Fibroblast of the aortic adventitia (primary cell): ENCODE measurements around the gene LYRM7. TPM values are rescaled to one million over a fixed set of nuclear protein-coding genes. Genes with fewer than 3 reads are reported as not detected.

ENCODE experiments used
- DNase-seq: peaks from one replicate; pipeline ENCODE4 v3.0.0-alpha.2; 2010; ENCODE audit warnings: low read depth
- H3K4me3 ChIP-seq: 2 replicates; pipeline ENCODE4 v1.5.1; 2011; ENCODE audit warnings: low read depth, mild to moderate bottlenecking, control low read depth, low read length, moderate library complexity
- CTCF ChIP-seq: IDR thresholded peaks from 2 replicates; pipeline ENCODE4 v1.5.1; 2011; ENCODE audit warnings: mild to moderate bottlenecking, low read length, control low read depth, inconsistent platforms; ENCODE audit not compliant: insufficient read depth
- total RNA-seq: library from RNA; depleted of rRNA; stranded (reverse); fragments of >200 nt; gene quantifications from 2 replicates; pipeline ENCODE4 v1.2.3, GENCODE V29; 2012; ENCODE audit warnings: low replicate concordance

Gene LYRM7
- total RNA-seq, 1 donor = 12.9 TPM

- H3K4me3 ChIP-seq = no peak overlapping the region
- TF ChIP-seq CTCF = no peak
- DNase-seq = no peak
These were observed 21.9 kb upstream of the LYRM7 start for GRCh38 chr5:131148835-131149234.

GRCh38 chr5:131150408-131150807 is 20.3 kb upstream of the LYRM7 start:
- H3K4me3 ChIP-seq = no peak overlapping the region
- no peak for TF ChIP-seq CTCF
- DNase-seq = no peak

GRCh38 chr5:131151216-131151615 is 19.5 kb upstream of the LYRM7 start:
- H3K4me3 ChIP-seq = no peak overlapping the region
- DNase-seq = no peak
- no peak for TF ChIP-seq CTCF

GRCh38 chr5:131156385-131156784 is 14.4 kb upstream of the LYRM7 start:
- TF ChIP-seq CTCF = no peak
- no peak overlapping the region for H3K4me3 ChIP-seq
- no peak for DNase-seq

- TF ChIP-seq CTCF = no peak
- H3K4me3 ChIP-seq = no peak overlapping the region
- DNase-seq = no peak
These were observed 13.8 kb upstream of the LYRM7 start for GRCh38 chr5:131156957-131157356.

- TF ChIP-seq CTCF = no peak
- no peak for DNase-seq
- H3K4me3 ChIP-seq = no peak overlapping the region
These were observed 10.6 kb upstream of the LYRM7 start for GRCh38 chr5:131160134-131160533.
